BE2C (cell line): ENCODE measurements around the gene RIOX2.

ENCODE experiments used
- DNase-seq: peaks from one replicate; pipeline ENCODE4 v3.0.0-alpha.2; 2020
- H3K27me3 ChIP-seq: fragments of 250-450 bp; sonication (Bioruptor Pico); 2 replicates; pipeline ENCODE4 v1.5.1; 2020; ENCODE audit warnings: mild to moderate bottlenecking
- H3K36me3 ChIP-seq: fragments of 250-450 bp; sonication (Bioruptor Pico); 2 replicates; pipeline ENCODE4 v1.5.1; 2020; ENCODE audit warnings: mild to moderate bottlenecking
- H3K4me1 ChIP-seq: fragments of 250-450 bp; sonication (Bioruptor Pico); 2 replicates; pipeline ENCODE4 v1.5.1; 2020
- H3K4me3 ChIP-seq: 2 replicates; pipeline ENCODE4 v1.5.1; 2011; ENCODE audit warnings: low read depth, low read length
- H3K9me3 ChIP-seq: fragments of 250-450 bp; sonication (Bioruptor Pico); 2 replicates; pipeline ENCODE4 v1.5.1; 2020
- TF ChIP-seq, protein P1 (sequence below): IDR thresholded peaks from 2 replicates; pipeline ENCODE4 v1.5.1; 2012; ENCODE audit warnings: mild to moderate bottlenecking, low read depth, low read length

Gene RIOX2

DNA sequence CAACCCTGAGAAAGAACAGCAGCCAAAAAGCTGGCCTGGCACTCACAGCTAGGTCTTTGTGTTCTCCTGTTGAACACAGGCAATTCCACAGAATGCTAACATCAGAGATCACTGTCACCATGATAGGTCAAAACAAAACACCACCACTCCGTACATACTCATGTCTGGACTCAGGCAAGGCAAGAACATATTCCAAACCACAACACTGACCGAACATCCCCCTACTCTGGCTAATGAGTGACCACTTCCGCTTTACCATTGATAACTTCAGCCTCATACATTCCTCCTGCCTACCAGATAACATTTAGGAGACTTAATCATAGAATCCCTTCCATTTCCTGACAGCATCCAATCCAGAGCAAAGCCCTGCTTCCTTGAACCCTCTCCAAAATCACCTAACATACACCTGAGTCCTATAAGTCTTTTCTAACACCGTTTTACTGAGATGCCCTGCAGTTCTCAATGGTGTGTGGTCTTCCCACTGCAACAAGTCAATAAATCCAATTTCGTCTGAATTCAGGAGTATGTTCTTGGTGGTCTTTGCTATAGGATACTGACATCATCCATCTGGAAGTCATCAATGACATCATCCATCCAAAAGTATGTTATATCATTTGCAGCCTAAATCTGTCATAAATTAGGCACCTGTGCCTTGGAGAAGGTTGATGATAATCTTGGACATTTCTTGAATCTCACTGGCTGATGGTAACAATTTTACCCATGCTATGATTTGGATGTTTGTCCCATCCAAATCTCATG is 23.7 kb downstream of the RIOX2 start:
- Histone ChIP-seq H3K4me3 (no peak overlapping the region), H3K4me1 (peaks cover 13% of the 10 kb centered on the region), H3K36me3 (peaks cover 85% of the 10 kb centered on the region), H3K27me3 (no peaks in the 10 kb centered on the region), H3K9me3 (no peaks in the 10 kb centered on the region)
- TF ChIP-seq, protein P1, sequence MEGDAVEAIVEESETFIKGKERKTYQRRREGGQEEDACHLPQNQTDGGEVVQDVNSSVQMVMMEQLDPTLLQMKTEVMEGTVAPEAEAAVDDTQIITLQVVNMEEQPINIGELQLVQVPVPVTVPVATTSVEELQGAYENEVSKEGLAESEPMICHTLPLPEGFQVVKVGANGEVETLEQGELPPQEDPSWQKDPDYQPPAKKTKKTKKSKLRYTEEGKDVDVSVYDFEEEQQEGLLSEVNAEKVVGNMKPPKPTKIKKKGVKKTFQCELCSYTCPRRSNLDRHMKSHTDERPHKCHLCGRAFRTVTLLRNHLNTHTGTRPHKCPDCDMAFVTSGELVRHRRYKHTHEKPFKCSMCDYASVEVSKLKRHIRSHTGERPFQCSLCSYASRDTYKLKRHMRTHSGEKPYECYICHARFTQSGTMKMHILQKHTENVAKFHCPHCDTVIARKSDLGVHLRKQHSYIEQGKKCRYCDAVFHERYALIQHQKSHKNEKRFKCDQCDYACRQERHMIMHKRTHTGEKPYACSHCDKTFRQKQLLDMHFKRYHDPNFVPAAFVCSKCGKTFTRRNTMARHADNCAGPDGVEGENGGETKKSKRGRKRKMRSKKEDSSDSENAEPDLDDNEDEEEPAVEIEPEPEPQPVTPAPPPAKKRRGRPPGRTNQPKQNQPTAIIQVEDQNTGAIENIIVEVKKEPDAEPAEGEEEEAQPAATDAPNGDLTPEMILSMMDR: no peak
- DNase-seq: no peak

GRCh38 chr3:97942801-97943546 is 29.3 kb downstream of the RIOX2 start:
- no peak for DNase-seq

DNA sequence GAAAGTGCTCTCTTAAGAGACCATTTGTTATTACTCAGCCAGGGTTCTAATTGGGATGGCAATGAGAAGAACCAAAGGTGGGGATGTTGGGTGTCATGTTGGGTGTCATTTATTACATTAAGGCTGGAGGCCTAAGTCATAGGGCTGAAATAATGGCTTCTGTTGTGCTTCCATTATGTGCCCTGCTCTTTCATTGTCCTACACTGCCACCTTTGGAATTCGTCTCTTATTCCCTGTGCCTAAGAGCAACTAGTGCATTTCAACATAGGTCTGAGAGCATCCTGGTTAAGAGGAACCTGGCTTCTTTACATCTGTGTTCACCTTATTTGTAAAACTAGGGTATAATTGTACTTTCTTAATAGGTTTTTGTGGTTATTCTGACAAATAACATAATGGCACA is 32.2 kb downstream of the RIOX2 start:
- no peaks in the 10 kb centered on the region for H3K27me3 ChIP-seq
- peak; percentile 16 for DNase-seq
- TF ChIP-seq, protein P1: peak; percentile 48
- H3K9me3 ChIP-seq: no peaks in the 10 kb centered on the region
- peaks cover 3% of the 10 kb centered on the region for H3K4me1 ChIP-seq
- H3K36me3 ChIP-seq: peaks cover 61% of the 10 kb centered on the region
- no peak overlapping the region for H3K4me3 ChIP-seq

More at GRCh38 chr3:97942801-97943546, 29.3 kb downstream of the RIOX2 start:
- Histone ChIP-seq H3K27me3 (no peaks in the 10 kb centered on the region), H3K9me3 (no peaks in the 10 kb centered on the region), H3K4me3 (no peak overlapping the region), H3K36me3 (peaks cover 70% of the 10 kb centered on the region), H3K4me1 (peaks cover 3% of the 10 kb centered on the region)
- TF ChIP-seq, protein P1: no peak

- no peak for DNase-seq
- Histone ChIP-seq H3K4me1 (peaks cover 3% of the 10 kb centered on the region), H3K36me3 (peaks cover 55% of the 10 kb centered on the region), H3K9me3 (no peaks in the 10 kb centered on the region), H3K4me3 (no peak overlapping the region), H3K27me3 (no peaks in the 10 kb centered on the region)
- TF ChIP-seq, protein P1: no peak
Measured at GRCh38 chr3:97939401-97939800, 32.8 kb downstream of the RIOX2 start.

DNA sequence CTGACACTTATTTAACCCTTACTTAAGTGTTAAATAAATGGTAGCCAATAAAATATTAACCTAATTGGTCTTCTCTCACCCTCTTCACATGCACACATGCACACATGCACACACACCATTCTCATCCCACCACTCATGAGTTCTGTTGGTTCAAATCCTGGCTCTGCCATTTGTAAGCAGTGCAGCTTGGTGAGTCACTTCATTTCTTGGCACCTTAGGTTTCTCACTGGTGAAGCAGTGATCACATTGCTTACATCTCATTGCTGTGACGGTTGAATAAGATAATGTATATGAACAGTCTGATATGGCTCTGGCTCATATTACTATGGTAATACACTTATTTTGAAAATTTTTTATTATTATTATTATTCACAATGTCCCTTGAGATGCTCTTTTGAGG is 33.8 kb downstream of the RIOX2 start:
- DNase-seq: no peak
- peaks cover 53% of the 10 kb centered on the region for H3K36me3 ChIP-seq

More for the DNA sequence above, 33.8 kb downstream of the RIOX2 start:
- TF ChIP-seq, protein P1: no peak
- H3K4me1 ChIP-seq: peaks cover 3% of the 10 kb centered on the region
- no peak overlapping the region for H3K4me3 ChIP-seq
- H3K27me3 ChIP-seq: no peaks in the 10 kb centered on the region
- no peaks in the 10 kb centered on the region for H3K9me3 ChIP-seq
